WTC11 (cell line): Measurements from ENCODE around the gene HJURP. TPM values are rescaled to one million over a fixed set of nuclear protein-coding genes. Genes with fewer than 3 reads are reported as not detected.

Experiments
- ATAC-seq: fragments of 200-7000 bp; cut with Tn5 transposase; 2 replicates; pipeline ENCODE4 v1.10.0; 2021; ENCODE audit warnings: mild to moderate bottlenecking, moderate library complexity
- CTCF ChIA-PET: fragments of 300-600 bp; sonication (Branson Sonifier 250); formaldehyde crosslinking; loops from one replicate; lab custom pipeline; 2021; ENCODE audit warnings: antibody characterized with exemption; lab: Charles Lee
- POLR2A ChIA-PET: fragments of 350-600 bp; sonication (Branson Sonifier 250); formaldehyde crosslinking; loops from one replicate; lab custom pipeline; 2021; ENCODE audit warnings: antibody characterized with exemption; lab: Charles Lee
- DNase-seq: peaks from one replicate; pipeline ENCODE4 v3.0.0; 2021; ENCODE audit warnings: low spot score
- H3K27ac Mint-ChIP-seq: 2 replicates; pipeline ENCODE4 v1.8.0; 2021; ENCODE audit warnings: mixed read lengths
- H3K27me3 Mint-ChIP-seq: 2 replicates; pipeline ENCODE4 v1.8.0; 2021; ENCODE audit warnings: low read depth, mild to moderate bottlenecking, moderate library complexity, mixed read lengths
- H3K36me3 Mint-ChIP-seq: 2 replicates; pipeline ENCODE4 v1.8.0; 2021; ENCODE audit warnings: mixed read lengths
- H3K4me1 Mint-ChIP-seq: 2 replicates; pipeline ENCODE4 v1.8.0; 2022; ENCODE audit warnings: mixed read lengths
- H3K4me3 Mint-ChIP-seq: 2 replicates; pipeline ENCODE4 v1.8.0; 2021; ENCODE audit warnings: mild to moderate bottlenecking, moderate library complexity, mixed read lengths
- H3K9me3 Mint-ChIP-seq: 2 replicates; pipeline ENCODE4 v1.8.0; 2021; ENCODE audit warnings: mixed read lengths
- ATF1 ChIP-seq: sonication (generic); formaldehyde crosslinking; IDR thresholded peaks from 2 replicates; pipeline ENCODE4 v1.8.1; 2023; ENCODE audit warnings: mild to moderate bottlenecking, moderate library complexity, missing genetic modification reagents
- CBFB ChIP-seq: sonication (generic); formaldehyde crosslinking; IDR thresholded peaks from 2 replicates; pipeline ENCODE4 v1.8.1; 2022; ENCODE audit warnings: mild to moderate bottlenecking, low read depth, missing genetic modification reagents
- CREB1 ChIP-seq: sonication (generic); formaldehyde crosslinking; IDR thresholded peaks from 2 replicates; pipeline ENCODE4 v1.8.0; 2023; ENCODE audit warnings: mild to moderate bottlenecking, missing genetic modification reagents
- CREM ChIP-seq: sonication (generic); formaldehyde crosslinking; IDR thresholded peaks from 2 replicates; pipeline ENCODE4 v1.8.1; 2022; ENCODE audit warnings: mild to moderate bottlenecking, missing genetic modification reagents, moderate library complexity
- FOXK1 ChIP-seq: sonication (generic); formaldehyde crosslinking; IDR thresholded peaks from 2 replicates; pipeline ENCODE4 v1.8.0; 2022; ENCODE audit warnings: mild to moderate bottlenecking, moderate library complexity, missing genetic modification reagents
- FOXP1 ChIP-seq: sonication (generic); formaldehyde crosslinking; IDR thresholded peaks from 2 replicates; pipeline ENCODE4 v1.8.0; 2022; ENCODE audit warnings: missing genetic modification reagents, mild to moderate bottlenecking, moderate library complexity, borderline replicate concordance
- GRHL2 ChIP-seq: fragments of 250-450 bp; sonication (Bioruptor Pico); IDR thresholded peaks from 2 replicates; pipeline ENCODE4 v1.8.0; 2022; ENCODE audit warnings: mild to moderate bottlenecking, moderate library complexity; ENCODE audit not compliant: insufficient replicate concordance, severe bottlenecking
- JAZF1 ChIP-seq: fragments of 250-450 bp; sonication (Bioruptor Pico); IDR thresholded peaks from 2 replicates; pipeline ENCODE4 v1.9.0; 2021; ENCODE audit warnings: moderate library complexity, mild to moderate bottlenecking, inconsistent platforms
- JUN ChIP-seq: sonication (generic); formaldehyde crosslinking; IDR thresholded peaks from 2 replicates; pipeline ENCODE4 v1.8.0; 2023; ENCODE audit warnings: mild to moderate bottlenecking, missing genetic modification reagents
- KAT7 ChIP-seq: sonication (generic); formaldehyde crosslinking; IDR thresholded peaks from 2 replicates; pipeline ENCODE4 v1.8.1; 2023; ENCODE audit warnings: missing genetic modification reagents, mild to moderate bottlenecking, borderline replicate concordance
- NFYB ChIP-seq: sonication (generic); formaldehyde crosslinking; conservative IDR thresholded peaks from 2 replicates; pipeline ENCODE4 v1.8.0; 2022; ENCODE audit warnings: low read depth, missing genetic modification reagents
- NR2C2 ChIP-seq: sonication (generic); formaldehyde crosslinking; IDR thresholded peaks from 2 replicates; pipeline ENCODE4 v1.8.0; 2022; ENCODE audit warnings: mild to moderate bottlenecking, missing genetic modification reagents
- NR3C1 ChIP-seq: sonication (generic); formaldehyde crosslinking; conservative IDR thresholded peaks from 2 replicates; pipeline ENCODE4 v1.8.1; 2023; ENCODE audit warnings: low read depth, mild to moderate bottlenecking, missing genetic modification reagents
- TCF7 ChIP-seq: sonication (generic); formaldehyde crosslinking; IDR thresholded peaks from 2 replicates; pipeline ENCODE4 v1.8.0; 2022; ENCODE audit warnings: mild to moderate bottlenecking, low read depth, missing genetic modification reagents, moderate library complexity
- total RNA-seq: library from RNA; stranded (reverse); gene quantifications from 3 replicates; pipeline ENCODE4 v1.2.3, GENCODE V29; 2021
- TF ChIP-seq, protein P1 (sequence below): sonication (generic); formaldehyde crosslinking; conservative IDR thresholded peaks from 2 replicates; pipeline ENCODE4 v1.8.1; 2022; ENCODE audit warnings: mild to moderate bottlenecking, missing genetic modification reagents
- TF ChIP-seq, protein P2 (sequence below): sonication (generic); formaldehyde crosslinking; conservative IDR thresholded peaks from 2 replicates; pipeline ENCODE4 v1.8.1; 2023; ENCODE audit warnings: mild to moderate bottlenecking, low read depth, missing genetic modification reagents, moderate library complexity
- TF ChIP-seq, protein P3 (sequence below): sonication (generic); formaldehyde crosslinking; IDR thresholded peaks from 2 replicates; pipeline ENCODE4 v1.8.1; 2022; ENCODE audit warnings: low read depth, missing genetic modification reagents, borderline replicate concordance
- TF ChIP-seq, protein P4 (sequence below): sonication (generic); formaldehyde crosslinking; IDR thresholded peaks from 2 replicates; pipeline ENCODE4 v1.8.1; 2022; ENCODE audit warnings: low read depth, mild to moderate bottlenecking, moderate library complexity, missing genetic modification reagents, borderline replicate concordance
- TF ChIP-seq, protein P5 (sequence below): sonication (generic); formaldehyde crosslinking; IDR thresholded peaks from 2 replicates; pipeline ENCODE4 v1.8.1; 2023; ENCODE audit warnings: mild to moderate bottlenecking, missing genetic modification reagents, borderline replicate concordance
- TF ChIP-seq, protein P6 (sequence below): sonication (generic); formaldehyde crosslinking; IDR thresholded peaks from 2 replicates; pipeline ENCODE4 v1.8.0; 2023; ENCODE audit warnings: mild to moderate bottlenecking, missing genetic modification reagents
- TF ChIP-seq, protein P7 (sequence below): sonication (generic); formaldehyde crosslinking; IDR thresholded peaks from 2 replicates; pipeline ENCODE4 v1.8.0; 2022; ENCODE audit warnings: mild to moderate bottlenecking, missing genetic modification reagents
- TF ChIP-seq, protein P8 (sequence below): sonication (generic); formaldehyde crosslinking; IDR thresholded peaks from 2 replicates; pipeline ENCODE4 v1.8.1; 2023; ENCODE audit warnings: mild to moderate bottlenecking, missing genetic modification reagents, moderate library complexity

The HJURP gene
- total RNA-seq, 1 experiment from 2014 or later: 83.7 TPM

DNA sequence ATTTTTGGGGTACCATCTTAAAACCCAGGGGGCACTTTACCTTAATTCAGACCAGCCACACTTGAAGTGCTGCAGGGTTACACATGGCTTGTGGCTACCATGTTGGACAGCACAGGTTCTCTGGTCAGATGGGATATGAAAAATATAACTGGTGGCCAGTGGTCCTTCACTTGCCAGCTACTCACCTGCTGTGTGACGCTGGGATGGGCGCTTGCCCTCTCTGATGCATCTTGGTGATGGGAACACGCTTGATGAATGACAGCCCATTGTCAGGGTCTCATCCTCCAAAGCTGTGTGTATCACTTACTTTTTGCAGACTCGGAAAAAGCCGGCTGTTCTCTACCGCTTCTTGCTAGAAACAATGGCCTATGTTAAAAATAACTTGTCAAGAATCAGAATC, 22.5 kb downstream of the HJURP start (continued):
- TF ChIP-seq, protein P1, sequence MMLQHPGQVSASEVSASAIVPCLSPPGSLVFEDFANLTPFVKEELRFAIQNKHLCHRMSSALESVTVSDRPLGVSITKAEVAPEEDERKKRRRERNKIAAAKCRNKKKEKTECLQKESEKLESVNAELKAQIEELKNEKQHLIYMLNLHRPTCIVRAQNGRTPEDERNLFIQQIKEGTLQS: no peak
- TF ChIP-seq, protein P2, sequence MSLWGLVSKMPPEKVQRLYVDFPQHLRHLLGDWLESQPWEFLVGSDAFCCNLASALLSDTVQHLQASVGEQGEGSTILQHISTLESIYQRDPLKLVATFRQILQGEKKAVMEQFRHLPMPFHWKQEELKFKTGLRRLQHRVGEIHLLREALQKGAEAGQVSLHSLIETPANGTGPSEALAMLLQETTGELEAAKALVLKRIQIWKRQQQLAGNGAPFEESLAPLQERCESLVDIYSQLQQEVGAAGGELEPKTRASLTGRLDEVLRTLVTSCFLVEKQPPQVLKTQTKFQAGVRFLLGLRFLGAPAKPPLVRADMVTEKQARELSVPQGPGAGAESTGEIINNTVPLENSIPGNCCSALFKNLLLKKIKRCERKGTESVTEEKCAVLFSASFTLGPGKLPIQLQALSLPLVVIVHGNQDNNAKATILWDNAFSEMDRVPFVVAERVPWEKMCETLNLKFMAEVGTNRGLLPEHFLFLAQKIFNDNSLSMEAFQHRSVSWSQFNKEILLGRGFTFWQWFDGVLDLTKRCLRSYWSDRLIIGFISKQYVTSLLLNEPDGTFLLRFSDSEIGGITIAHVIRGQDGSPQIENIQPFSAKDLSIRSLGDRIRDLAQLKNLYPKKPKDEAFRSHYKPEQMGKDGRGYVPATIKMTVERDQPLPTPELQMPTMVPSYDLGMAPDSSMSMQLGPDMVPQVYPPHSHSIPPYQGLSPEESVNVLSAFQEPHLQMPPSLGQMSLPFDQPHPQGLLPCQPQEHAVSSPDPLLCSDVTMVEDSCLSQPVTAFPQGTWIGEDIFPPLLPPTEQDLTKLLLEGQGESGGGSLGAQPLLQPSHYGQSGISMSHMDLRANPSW: no peak
- TF ChIP-seq NFYB (CRISPR knock-in tag) (no peak), FOXP1 (CRISPR knock-in tag) (no peak), CREM (CRISPR knock-in tag) (no peak), JAZF1 (CRISPR knock-in tag) (no peak)
- TF ChIP-seq, protein P3, sequence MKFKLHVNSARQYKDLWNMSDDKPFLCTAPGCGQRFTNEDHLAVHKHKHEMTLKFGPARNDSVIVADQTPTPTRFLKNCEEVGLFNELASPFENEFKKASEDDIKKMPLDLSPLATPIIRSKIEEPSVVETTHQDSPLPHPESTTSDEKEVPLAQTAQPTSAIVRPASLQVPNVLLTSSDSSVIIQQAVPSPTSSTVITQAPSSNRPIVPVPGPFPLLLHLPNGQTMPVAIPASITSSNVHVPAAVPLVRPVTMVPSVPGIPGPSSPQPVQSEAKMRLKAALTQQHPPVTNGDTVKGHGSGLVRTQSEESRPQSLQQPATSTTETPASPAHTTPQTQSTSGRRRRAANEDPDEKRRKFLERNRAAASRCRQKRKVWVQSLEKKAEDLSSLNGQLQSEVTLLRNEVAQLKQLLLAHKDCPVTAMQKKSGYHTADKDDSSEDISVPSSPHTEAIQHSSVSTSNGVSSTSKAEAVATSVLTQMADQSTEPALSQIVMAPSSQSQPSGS (CRISPR knock-in tag): no peak
- TF ChIP-seq, protein P4, sequence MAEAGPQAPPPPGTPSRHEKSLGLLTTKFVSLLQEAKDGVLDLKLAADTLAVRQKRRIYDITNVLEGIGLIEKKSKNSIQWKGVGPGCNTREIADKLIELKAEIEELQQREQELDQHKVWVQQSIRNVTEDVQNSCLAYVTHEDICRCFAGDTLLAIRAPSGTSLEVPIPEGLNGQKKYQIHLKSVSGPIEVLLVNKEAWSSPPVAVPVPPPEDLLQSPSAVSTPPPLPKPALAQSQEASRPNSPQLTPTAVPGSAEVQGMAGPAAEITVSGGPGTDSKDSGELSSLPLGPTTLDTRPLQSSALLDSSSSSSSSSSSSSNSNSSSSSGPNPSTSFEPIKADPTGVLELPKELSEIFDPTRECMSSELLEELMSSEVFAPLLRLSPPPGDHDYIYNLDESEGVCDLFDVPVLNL (CRISPR knock-in tag): no peak

DNA sequence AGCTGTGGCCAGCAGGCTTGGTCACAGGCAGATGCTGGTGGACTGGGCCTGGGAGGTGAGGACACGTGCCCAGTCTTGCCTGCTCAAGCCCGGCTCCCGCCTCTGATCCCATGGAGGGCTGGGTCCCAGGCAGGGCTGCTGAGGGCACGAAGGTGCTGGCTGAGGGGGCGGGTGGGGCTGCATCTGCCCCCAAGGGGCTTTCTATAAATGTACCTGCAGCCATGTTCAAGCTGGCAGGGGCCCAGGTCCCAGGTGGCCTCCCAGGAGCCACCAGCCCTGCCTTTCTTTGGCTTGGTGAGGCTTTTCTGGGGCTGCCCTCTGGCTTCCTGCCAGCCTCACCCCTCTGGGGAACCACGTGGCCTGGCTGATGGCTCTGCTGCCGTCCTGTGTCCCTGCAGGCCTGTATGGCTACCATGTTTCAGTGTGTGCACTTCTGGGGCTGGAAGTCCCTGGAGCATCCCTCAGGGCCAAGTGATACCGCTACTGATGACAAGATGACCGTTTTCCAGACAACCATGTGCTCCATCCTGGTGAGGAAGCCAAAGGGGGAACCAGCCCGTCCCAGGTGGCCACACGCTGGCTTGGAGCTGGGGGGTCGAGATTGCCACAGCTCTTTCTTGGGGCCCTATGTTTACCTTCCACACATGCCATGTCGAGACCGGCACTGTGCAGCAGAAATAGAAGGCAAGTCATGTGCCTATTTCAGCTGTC, 23.2 kb downstream of the HJURP start:
- Mint-ChIP-seq H3K9me3 (peaks cover 3% of the 10 kb centered on the region; the same call in 1 of the 2 replicates), H3K36me3 (peaks cover 19% of the 10 kb centered on the region), H3K4me3 (no peak overlapping the region), H3K4me1 (peaks cover 7% of the 10 kb centered on the region), H3K27ac (no peak overlapping the region), H3K27me3 (no peaks in the 10 kb centered on the region)
- DNase-seq (no peak), ATAC-seq (no peak)
- TF ChIP-seq GRHL2 (CRISPR knock-in tag) (no peak), JUN (CRISPR knock-in tag) (no peak), KAT7 (CRISPR knock-in tag) (no peak), CBFB (CRISPR knock-in tag) (no peak), FOXK1 (no peak), ATF1 (CRISPR knock-in tag) (no peak), CREB1 (CRISPR knock-in tag) (no peak), NR2C2 (CRISPR knock-in tag) (no peak), TCF7 (CRISPR knock-in tag) (no peak), NR3C1 (no peak)
- TF ChIP-seq, protein P5, sequence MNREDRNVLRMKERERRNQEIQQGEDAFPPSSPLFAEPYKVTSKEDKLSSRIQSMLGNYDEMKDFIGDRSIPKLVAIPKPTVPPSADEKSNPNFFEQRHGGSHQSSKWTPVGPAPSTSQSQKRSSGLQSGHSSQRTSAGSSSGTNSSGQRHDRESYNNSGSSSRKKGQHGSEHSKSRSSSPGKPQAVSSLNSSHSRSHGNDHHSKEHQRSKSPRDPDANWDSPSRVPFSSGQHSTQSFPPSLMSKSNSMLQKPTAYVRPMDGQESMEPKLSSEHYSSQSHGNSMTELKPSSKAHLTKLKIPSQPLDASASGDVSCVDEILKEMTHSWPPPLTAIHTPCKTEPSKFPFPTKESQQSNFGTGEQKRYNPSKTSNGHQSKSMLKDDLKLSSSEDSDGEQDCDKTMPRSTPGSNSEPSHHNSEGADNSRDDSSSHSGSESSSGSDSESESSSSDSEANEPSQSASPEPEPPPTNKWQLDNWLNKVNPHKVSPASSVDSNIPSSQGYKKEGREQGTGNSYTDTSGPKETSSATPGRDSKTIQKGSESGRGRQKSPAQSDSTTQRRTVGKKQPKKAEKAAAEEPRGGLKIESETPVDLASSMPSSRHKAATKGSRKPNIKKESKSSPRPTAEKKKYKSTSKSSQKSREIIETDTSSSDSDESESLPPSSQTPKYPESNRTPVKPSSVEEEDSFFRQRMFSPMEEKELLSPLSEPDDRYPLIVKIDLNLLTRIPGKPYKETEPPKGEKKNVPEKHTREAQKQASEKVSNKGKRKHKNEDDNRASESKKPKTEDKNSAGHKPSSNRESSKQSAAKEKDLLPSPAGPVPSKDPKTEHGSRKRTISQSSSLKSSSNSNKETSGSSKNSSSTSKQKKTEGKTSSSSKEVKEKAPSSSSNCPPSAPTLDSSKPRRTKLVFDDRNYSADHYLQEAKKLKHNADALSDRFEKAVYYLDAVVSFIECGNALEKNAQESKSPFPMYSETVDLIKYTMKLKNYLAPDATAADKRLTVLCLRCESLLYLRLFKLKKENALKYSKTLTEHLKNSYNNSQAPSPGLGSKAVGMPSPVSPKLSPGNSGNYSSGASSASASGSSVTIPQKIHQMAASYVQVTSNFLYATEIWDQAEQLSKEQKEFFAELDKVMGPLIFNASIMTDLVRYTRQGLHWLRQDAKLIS (CRISPR knock-in tag): no peak
- TF ChIP-seq, protein P6, sequence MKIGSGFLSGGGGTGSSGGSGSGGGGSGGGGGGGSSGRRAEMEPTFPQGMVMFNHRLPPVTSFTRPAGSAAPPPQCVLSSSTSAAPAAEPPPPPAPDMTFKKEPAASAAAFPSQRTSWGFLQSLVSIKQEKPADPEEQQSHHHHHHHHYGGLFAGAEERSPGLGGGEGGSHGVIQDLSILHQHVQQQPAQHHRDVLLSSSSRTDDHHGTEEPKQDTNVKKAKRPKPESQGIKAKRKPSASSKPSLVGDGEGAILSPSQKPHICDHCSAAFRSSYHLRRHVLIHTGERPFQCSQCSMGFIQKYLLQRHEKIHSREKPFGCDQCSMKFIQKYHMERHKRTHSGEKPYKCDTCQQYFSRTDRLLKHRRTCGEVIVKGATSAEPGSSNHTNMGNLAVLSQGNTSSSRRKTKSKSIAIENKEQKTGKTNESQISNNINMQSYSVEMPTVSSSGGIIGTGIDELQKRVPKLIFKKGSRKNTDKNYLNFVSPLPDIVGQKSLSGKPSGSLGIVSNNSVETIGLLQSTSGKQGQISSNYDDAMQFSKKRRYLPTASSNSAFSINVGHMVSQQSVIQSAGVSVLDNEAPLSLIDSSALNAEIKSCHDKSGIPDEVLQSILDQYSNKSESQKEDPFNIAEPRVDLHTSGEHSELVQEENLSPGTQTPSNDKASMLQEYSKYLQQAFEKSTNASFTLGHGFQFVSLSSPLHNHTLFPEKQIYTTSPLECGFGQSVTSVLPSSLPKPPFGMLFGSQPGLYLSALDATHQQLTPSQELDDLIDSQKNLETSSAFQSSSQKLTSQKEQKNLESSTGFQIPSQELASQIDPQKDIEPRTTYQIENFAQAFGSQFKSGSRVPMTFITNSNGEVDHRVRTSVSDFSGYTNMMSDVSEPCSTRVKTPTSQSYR (CRISPR knock-in tag): no peak
- TF ChIP-seq, protein P7, sequence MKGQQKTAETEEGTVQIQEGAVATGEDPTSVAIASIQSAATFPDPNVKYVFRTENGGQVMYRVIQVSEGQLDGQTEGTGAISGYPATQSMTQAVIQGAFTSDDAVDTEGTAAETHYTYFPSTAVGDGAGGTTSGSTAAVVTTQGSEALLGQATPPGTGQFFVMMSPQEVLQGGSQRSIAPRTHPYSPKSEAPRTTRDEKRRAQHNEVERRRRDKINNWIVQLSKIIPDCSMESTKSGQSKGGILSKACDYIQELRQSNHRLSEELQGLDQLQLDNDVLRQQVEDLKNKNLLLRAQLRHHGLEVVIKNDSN (CRISPR knock-in tag): no peak
- TF ChIP-seq, protein P8, sequence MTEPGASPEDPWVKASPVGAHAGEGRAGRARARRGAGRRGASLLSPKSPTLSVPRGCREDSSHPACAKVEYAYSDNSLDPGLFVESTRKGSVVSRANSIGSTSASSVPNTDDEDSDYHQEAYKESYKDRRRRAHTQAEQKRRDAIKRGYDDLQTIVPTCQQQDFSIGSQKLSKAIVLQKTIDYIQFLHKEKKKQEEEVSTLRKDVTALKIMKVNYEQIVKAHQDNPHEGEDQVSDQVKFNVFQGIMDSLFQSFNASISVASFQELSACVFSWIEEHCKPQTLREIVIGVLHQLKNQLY: no peak
- CTCF ChIA-PET: interaction anchor here (2.1 kb wide), 1 partner anchor 120 kb away, joined by 16 read pairs; the partner anchor contains the start of gene UGT1A5
- POLR2A ChIA-PET: no interaction called here
